HG02759 (cell line): Measurements from ENCODE around the gene GFRA1.
"Not testable (repeated sequence)": the region's sequence is repeated elsewhere in the genome, so short reads cannot be mapped to it uniquely, and the experiment has no call there.

ENCODE experiments used
- ATAC-seq: cut with Tn5 transposase; IDR thresholded peaks from one replicate; pipeline ENCODE4 v1.9.1; 2021; ENCODE audit warnings: mild to moderate bottlenecking, moderate library complexity; ENCODE audit not compliant: unreplicated experiment

Gene GFRA1

GRCh38 chr10:116073510-116073909 is 199.5 kb downstream of the GFRA1 start:
- no peak for ATAC-seq

- ATAC-seq = no peak
These were observed 200.0 kb downstream of the GFRA1 start for GRCh38 chr10:116073001-116073400.

GRCh38 chr10:116071453-116072148 is 201.4 kb downstream of the GFRA1 start:
- ATAC-seq = no peak

- no peak for ATAC-seq
These were observed 202.2 kb downstream of the GFRA1 start for GRCh38 chr10:116070743-116071320.

GRCh38 chr10:116069856-116070255 is 203.2 kb downstream of the GFRA1 start:
- no peak for ATAC-seq

- ATAC-seq = no peak
These were observed 205.2 kb downstream of the GFRA1 start for GRCh38 chr10:116067825-116068224.

- ATAC-seq = no peak
These were observed 209.9 kb downstream of the GFRA1 start for GRCh38 chr10:116063107-116063506.

- no peak for ATAC-seq
These were observed 212.1 kb downstream of the GFRA1 start for GRCh38 chr10:116060864-116061263.

- ATAC-seq = no peak
These were observed 213.7 kb downstream of the GFRA1 start for GRCh38 chr10:116059320-116059719.

- ATAC-seq = no peak
These were observed 216.3 kb downstream of the GFRA1 start for GRCh38 chr10:116056445-116057293.

GRCh38 chr10:116055917-116056252 is 217.1 kb downstream of the GFRA1 start:
- no peak for ATAC-seq

- ATAC-seq = no peak
These were observed 217.6 kb downstream of the GFRA1 start for GRCh38 chr10:116055252-116055916.

GRCh38 chr10:116053910-116054309 is 219.1 kb downstream of the GFRA1 start:
- ATAC-seq = no peak

- ATAC-seq = not testable (repeated sequence)
These were observed 219.8 kb downstream of the GFRA1 start for GRCh38 chr10:116053009-116053730.

- ATAC-seq = not testable (repeated sequence)
These were observed 220.5 kb downstream of the GFRA1 start for GRCh38 chr10:116052522-116052921.

GRCh38 chr10:116049974-116050304 is 223.1 kb downstream of the GFRA1 start:
- no peak for ATAC-seq

GRCh38 chr10:116049158-116049973 is 223.6 kb downstream of the GFRA1 start:
- no peak for ATAC-seq

GRCh38 chr10:116045366-116046356 is 227.3 kb downstream of the GFRA1 start:
- no peak for ATAC-seq

GRCh38 chr10:116044801-116045248 is 228.2 kb downstream of the GFRA1 start:
- ATAC-seq = no peak
